ENCODE measurements around the gene TMEM35B. TPM values are rescaled to one million over a fixed set of nuclear protein-coding genes. Genes with fewer than 3 reads are reported as not detected.
"Not testable (repeated sequence)": the region's sequence is repeated elsewhere in the genome, so short reads cannot be mapped to it uniquely, and the experiment has no call there.

The TMEM35B gene
- total RNA-seq, 1 experiment from 2014 or later: 19.8 TPM

GRCh38 chr1:34967672-34968071, 17.5 kb downstream of the TMEM35B start:
- not testable (repeated sequence) for H3K4me3 ChIP-seq; H3K27me3 ChIP-seq; H3K27ac ChIP-seq; H3K4me1 ChIP-seq; H3K36me3 ChIP-seq; H3K9me3 ChIP-seq (replicated peaks); DNase-seq

- H3K9me3 ChIP-seq (replicated peaks): no peaks in the 10 kb centered on the region; the same call in 1 of the 2 replicates
- H3K4me1 ChIP-seq: no peaks in the 10 kb centered on the region
- no peak for DNase-seq
- H3K27me3 ChIP-seq: no peaks in the 10 kb centered on the region
- H3K36me3 ChIP-seq: no peaks in the 10 kb centered on the region
- H3K27ac ChIP-seq: no peak overlapping the region
- H3K4me3 ChIP-seq: no peak overlapping the region
These were observed 19.6 kb downstream of the TMEM35B start for GRCh38 chr1:34965597-34965996.

GRCh38 chr1:34950428-34950827, 34.7 kb downstream of the TMEM35B start:
- Histone ChIP-seq H3K4me3 (no peak overlapping the region), H3K36me3 (no peaks in the 10 kb centered on the region), H3K27me3 (0 out of 2 replicates have a peak, but pooled peaks cover 3% of the 10 kb centered on the region), H3K9me3 (replicated peaks) (peaks cover 5% of the 10 kb centered on the region; the same call in 1 of the 2 replicates), H3K27ac (no peak overlapping the region), H3K4me1 (no peaks in the 10 kb centered on the region)
- DNase-seq: no peak

- not testable (repeated sequence) for H3K27ac ChIP-seq, H3K36me3 ChIP-seq, H3K4me1 ChIP-seq
These were observed 36.4 kb downstream of the TMEM35B start for GRCh38 chr1:34948739-34949138.

GRCh38 chr1:34947641-34948314, 37.4 kb downstream of the TMEM35B start:
- not testable (repeated sequence) for H3K27ac ChIP-seq, DNase-seq

More at GRCh38 chr1:34948739-34949138, 36.4 kb downstream of the TMEM35B start:
- not testable (repeated sequence) for H3K4me3 ChIP-seq; H3K9me3 ChIP-seq (replicated peaks); H3K27me3 ChIP-seq; DNase-seq

GRCh38 chr1:34946211-34946610, 38.9 kb downstream of the TMEM35B start:
- Histone ChIP-seq H3K27ac (no peak overlapping the region), H3K4me1 (no peaks in the 10 kb centered on the region), H3K36me3 (no peaks in the 10 kb centered on the region), H3K9me3 (replicated peaks) (peaks cover 5% of the 10 kb centered on the region; the same call in 1 of the 2 replicates), H3K27me3 (0 out of 2 replicates have a peak, but pooled peaks cover 3% of the 10 kb centered on the region), H3K4me3 (no peak overlapping the region)
- DNase-seq: no peak

More at GRCh38 chr1:34947641-34948314, 37.4 kb downstream of the TMEM35B start:
- not testable (repeated sequence) for H3K9me3 ChIP-seq (replicated peaks); H3K4me3 ChIP-seq; H3K27me3 ChIP-seq; H3K4me1 ChIP-seq; H3K36me3 ChIP-seq

GRCh38 chr1:34941798-34942197, 43.3 kb downstream of the TMEM35B start:
- not testable (repeated sequence) for H3K4me3 ChIP-seq; H3K27me3 ChIP-seq; H3K36me3 ChIP-seq; H3K9me3 ChIP-seq (replicated peaks); H3K4me1 ChIP-seq; H3K27ac ChIP-seq; DNase-seq

Other genes starting within 250 kb of the TMEM35B start
- not detected in 2 replicates for gene GJB5, start 230.3 kb downstream of the TMEM35B start, total RNA-seq (2014; rRNA removed; shearing (Covaris generic))
- gene GJB4, start 225.6 kb downstream of the TMEM35B start, total RNA-seq (2014; rRNA removed; shearing (Covaris generic)): not detected in 2 replicates
- gene GJB3, start 204.1 kb downstream of the TMEM35B start, total RNA-seq (2014; rRNA removed; shearing (Covaris generic)): not detected in 2 replicates
- not detected in 2 replicates for gene GJA4, start 192.3 kb downstream of the TMEM35B start, total RNA-seq (2014; rRNA removed; shearing (Covaris generic))
- gene SMIM12, start 125.6 kb downstream of the TMEM35B start, total RNA-seq (2014; rRNA removed; shearing (Covaris generic)): 33.4 and 34.4 TPM in 2 replicates
- 0.81 and 0.89 TPM in 2 replicates for gene DLGAP3, start 55.7 kb downstream of the TMEM35B start, total RNA-seq (2014; rRNA removed; shearing (Covaris generic))
- 19.7 and 25.1 TPM in 2 replicates for gene ZMYM6, start 46.6 kb upstream of the TMEM35B start, total RNA-seq (2014; rRNA removed; shearing (Covaris generic))
- gene ZMYM1, start 94.0 kb upstream of the TMEM35B start, total RNA-seq (2014; rRNA removed; shearing (Covaris generic)): 36.8 and 42.3 TPM in 2 replicates
- gene SFPQ, start 207.8 kb upstream of the TMEM35B start, total RNA-seq (2014; rRNA removed; shearing (Covaris generic)): 340 and 387 TPM in 2 replicates